ENCODE results near the gene UBE2E3. TPM values are rescaled to one million over a fixed set of nuclear protein-coding genes. Genes with fewer than 3 reads are reported as not detected.

The UBE2E3 gene
- total and polyA plus RNA-seq, 8 donors: 53.7 to 171 (median 144) TPM

DNA sequence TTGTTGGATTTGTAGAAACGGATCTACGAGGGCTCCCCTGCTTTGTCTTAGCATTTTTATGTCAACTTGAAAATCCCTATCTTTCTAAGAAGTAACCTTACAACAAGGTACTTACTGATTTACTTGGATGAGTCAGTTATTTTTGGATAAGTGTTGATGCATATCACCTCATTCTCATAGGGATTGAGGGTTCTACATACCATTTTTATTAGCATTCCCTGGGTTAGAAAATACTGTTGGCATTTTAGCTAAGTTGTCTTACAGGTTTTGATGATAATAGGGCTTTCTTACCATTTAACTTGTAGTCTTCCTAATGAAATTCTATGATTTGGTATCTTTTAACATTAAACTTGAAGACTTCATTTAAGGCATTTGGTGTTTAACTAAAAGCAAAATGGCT lies 125.2 kb downstream of the UBE2E3 start:
- ATAC-seq: no peak
- H3K27me3 ChIP-seq: no peaks in the 10 kb centered on the region
- DNase-seq: no peak
- intact Hi-C loops (cut with DNase I): loop anchor here in 1 of 2 donors (10.0 kb wide), 2 partner anchors 349 to 609 kb away; partner anchors contain the start of gene ITGA4
- H3K9me3 ChIP-seq: no peaks in the 10 kb centered on the region
- no peak overlapping the region for H3K27ac ChIP-seq
- no peak for TF ChIP-seq CTCF (IDR thresholded peaks at IDR 0.05)
- peaks cover 0 to 13% of the 10 kb centered on the region in 2 donors for H3K4me1 ChIP-seq
- no peak overlapping the region for H3K4me3 ChIP-seq
- no peaks in the 10 kb centered on the region for H3K36me3 ChIP-seq

- DNase-seq: no peak
- ATAC-seq: no peak
- Histone ChIP-seq H3K36me3 (no peaks in the 10 kb centered on the region), H3K27ac (no peak overlapping the region), H3K4me3 (no peak overlapping the region), H3K27me3 (no peaks in the 10 kb centered on the region), H3K4me1 (peaks cover 0 to 13% of the 10 kb centered on the region in 2 donors), H3K9me3 (no peaks in the 10 kb centered on the region)
- TF ChIP-seq CTCF (IDR thresholded peaks at IDR 0.05): no peak
- intact Hi-C loops (cut with DNase I): loop anchor here in 1 of 2 donors (10.0 kb wide), 2 partner anchors 349 to 609 kb away; partner anchors contain the start of gene ITGA4
Measured at GRCh38 chr2:181106229-181106628, 125.8 kb downstream of the UBE2E3 start.

DNA sequence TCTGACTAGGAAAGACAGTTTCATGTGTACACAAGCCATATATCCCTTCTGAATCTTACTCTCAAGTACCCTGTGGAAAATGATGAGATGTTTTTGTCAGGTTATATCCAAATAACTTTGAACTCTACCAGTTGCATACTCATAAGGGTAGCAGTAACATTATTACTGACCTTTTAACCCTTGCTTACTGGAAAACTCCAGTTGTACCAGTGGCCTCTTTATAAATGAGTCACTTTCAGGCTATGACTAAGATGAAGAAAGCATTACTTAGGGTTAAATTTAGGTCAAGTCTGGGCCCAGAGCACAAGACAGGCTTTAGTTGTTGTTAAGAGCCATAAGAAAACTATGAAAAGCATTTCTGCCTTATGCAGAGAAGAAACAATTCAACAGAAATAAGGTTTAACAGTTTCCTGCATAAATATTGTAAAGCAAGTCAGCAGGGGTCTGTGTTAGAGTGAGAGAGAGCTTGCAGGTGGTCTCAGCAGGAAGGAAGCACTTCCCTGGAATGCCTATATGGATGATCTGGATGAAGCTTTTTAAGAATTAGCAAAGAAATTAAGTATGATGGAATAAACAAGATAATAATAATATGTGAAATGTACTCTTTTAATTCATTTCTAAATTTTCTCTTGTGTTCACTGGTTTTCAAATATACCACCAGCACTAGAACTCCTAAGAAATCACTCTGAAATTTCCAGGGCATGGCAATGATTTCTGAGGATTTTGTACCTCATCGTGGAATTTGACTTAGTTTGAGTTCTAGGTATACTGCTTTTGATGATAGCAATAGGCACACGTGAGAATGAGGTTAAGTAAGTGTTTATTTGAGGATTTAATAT lies 126.6 kb downstream of the UBE2E3 start:
- Histone ChIP-seq H3K27me3 (no peaks in the 10 kb centered on the region), H3K9me3 (no peaks in the 10 kb centered on the region), H3K4me3 (no peak overlapping the region), H3K4me1 (peaks cover 0 to 13% of the 10 kb centered on the region in 2 donors), H3K27ac (no peak overlapping the region), H3K36me3 (no peaks in the 10 kb centered on the region)
- intact Hi-C loops (cut with DNase I): loop anchor here in 1 of 2 donors (10.0 kb wide), 2 partner anchors 348 to 608 kb away; partner anchors contain the start of gene ITGA4
- ATAC-seq (peak; percentile 81), DNase-seq (no peak)
- no peak for TF ChIP-seq CTCF (IDR thresholded peaks at IDR 0.05)

- H3K36me3 ChIP-seq: no peaks in the 10 kb centered on the region
- no peak overlapping the region for H3K27ac ChIP-seq
- no peak for TF ChIP-seq CTCF (IDR thresholded peaks at IDR 0.05)
- DNase-seq (no peak), ATAC-seq (no peak)
- no peaks in the 10 kb centered on the region for H3K9me3 ChIP-seq
- intact Hi-C loops (cut with DNase I): loop anchor here in 1 of 2 donors (10.0 kb wide), 2 partner anchors 347 to 607 kb away; partner anchors contain the start of gene ITGA4
- peaks cover 0 to 13% of the 10 kb centered on the region in 2 donors for H3K4me1 ChIP-seq
- no peaks in the 10 kb centered on the region for H3K27me3 ChIP-seq
- H3K4me3 ChIP-seq: no peak overlapping the region
Measured at GRCh38 chr2:181107628-181107945, 127.2 kb downstream of the UBE2E3 start.

GRCh38 chr2:181111059-181111458 lies 130.7 kb downstream of the UBE2E3 start:
- no peak for ATAC-seq
- H3K36me3 ChIP-seq: no peaks in the 10 kb centered on the region
- intact Hi-C loops (cut with DNase I): no loop called here
- no peaks in the 10 kb centered on the region for H3K9me3 ChIP-seq
- no peak overlapping the region for H3K27ac ChIP-seq
- no peak for DNase-seq
- no peak for TF ChIP-seq CTCF (IDR thresholded peaks at IDR 0.05)
- no peak overlapping the region for H3K4me3 ChIP-seq
- peaks cover 0 to 10% of the 10 kb centered on the region in 2 donors for H3K4me1 ChIP-seq
- no peaks in the 10 kb centered on the region for H3K27me3 ChIP-seq
